PC-3 (cell line): ENCODE measurements around the gene CREG2.

Experiments used
- EZH2 ChIP-seq: fragments of 300-600 bp; sonication (generic); IDR thresholded peaks from one replicate; pipeline ENCODE4 v1.6.1; 2017; ENCODE audit warnings: antibody characterized with exemption, mild to moderate bottlenecking, low read length; ENCODE audit not compliant: unreplicated experiment
- EZH2phosphoT487 ChIP-seq: fragments of 300-600 bp; sonication (generic); IDR thresholded peaks from 2 replicates; pipeline ENCODE4 v1.6.1; 2018; ENCODE audit warnings: mild to moderate bottlenecking, antibody characterized with exemption, low read length, borderline replicate concordance
- TF ChIP-seq, protein P1 (sequence below): fragments of 300-600 bp; sonication (generic); conservative IDR thresholded peaks from 2 replicates; pipeline ENCODE4 v1.5.1; 2017; ENCODE audit warnings: antibody characterized with exemption, low read depth, mild to moderate bottlenecking, low read length

DNA sequence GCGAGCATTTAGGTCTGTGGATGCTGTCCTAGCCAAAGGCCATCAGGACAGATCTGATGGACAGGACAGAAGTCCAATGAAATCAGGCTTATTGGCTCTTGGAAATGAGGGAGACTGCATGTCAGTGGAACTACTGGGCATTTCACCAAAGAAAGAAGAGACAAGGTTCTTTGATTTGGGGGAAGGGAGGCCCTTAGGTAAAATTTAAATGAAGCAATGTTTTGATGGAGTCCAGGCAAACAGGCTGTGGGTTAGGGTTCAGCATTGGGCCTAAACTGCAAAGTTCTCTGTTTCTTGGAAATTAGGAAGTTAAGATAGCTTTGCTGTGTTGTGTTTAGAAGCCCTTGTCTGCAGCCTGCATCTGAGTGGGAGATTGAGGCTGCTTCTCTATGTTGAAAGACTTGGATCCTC lies 47.2 kb downstream of the CREG2 start:
- TF ChIP-seq EZH2, result no peak
- TF ChIP-seq, protein P1, sequence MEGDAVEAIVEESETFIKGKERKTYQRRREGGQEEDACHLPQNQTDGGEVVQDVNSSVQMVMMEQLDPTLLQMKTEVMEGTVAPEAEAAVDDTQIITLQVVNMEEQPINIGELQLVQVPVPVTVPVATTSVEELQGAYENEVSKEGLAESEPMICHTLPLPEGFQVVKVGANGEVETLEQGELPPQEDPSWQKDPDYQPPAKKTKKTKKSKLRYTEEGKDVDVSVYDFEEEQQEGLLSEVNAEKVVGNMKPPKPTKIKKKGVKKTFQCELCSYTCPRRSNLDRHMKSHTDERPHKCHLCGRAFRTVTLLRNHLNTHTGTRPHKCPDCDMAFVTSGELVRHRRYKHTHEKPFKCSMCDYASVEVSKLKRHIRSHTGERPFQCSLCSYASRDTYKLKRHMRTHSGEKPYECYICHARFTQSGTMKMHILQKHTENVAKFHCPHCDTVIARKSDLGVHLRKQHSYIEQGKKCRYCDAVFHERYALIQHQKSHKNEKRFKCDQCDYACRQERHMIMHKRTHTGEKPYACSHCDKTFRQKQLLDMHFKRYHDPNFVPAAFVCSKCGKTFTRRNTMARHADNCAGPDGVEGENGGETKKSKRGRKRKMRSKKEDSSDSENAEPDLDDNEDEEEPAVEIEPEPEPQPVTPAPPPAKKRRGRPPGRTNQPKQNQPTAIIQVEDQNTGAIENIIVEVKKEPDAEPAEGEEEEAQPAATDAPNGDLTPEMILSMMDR, result no peak
- TF ChIP-seq EZH2phosphoT487, result no peak
